HFFc6 (cell line): ENCODE measurements around the gene PQBP1. TPM values are rescaled to one million over a fixed set of nuclear protein-coding genes. Genes with fewer than 3 reads are reported as not detected.

Experiments used
- DNase-seq: peaks from one replicate; pipeline ENCODE4 v3.0.0-alpha.2; 2018
- H3K27ac Mint-ChIP-seq: 2 replicates; pipeline ENCODE4 v1.8.0; 2020; ENCODE audit warnings: mild to moderate bottlenecking, mixed read lengths
- H3K27me3 Mint-ChIP-seq: 2 replicates; pipeline ENCODE4 v1.8.0; 2021; ENCODE audit warnings: mild to moderate bottlenecking, moderate library complexity, mixed read lengths; ENCODE audit not compliant: insufficient read depth
- H3K36me3 Mint-ChIP-seq: 2 replicates; pipeline ENCODE4 v1.8.0; 2021; ENCODE audit warnings: low read depth, mixed read lengths
- H3K4me1 Mint-ChIP-seq: 2 replicates; pipeline ENCODE4 v1.8.0; 2020; ENCODE audit warnings: low read depth, mixed read lengths
- H3K4me3 Mint-ChIP-seq: 2 replicates; pipeline ENCODE4 v1.8.0; 2020; ENCODE audit warnings: mild to moderate bottlenecking, moderate library complexity, mixed read lengths
- H3K9me3 Mint-ChIP-seq: 2 replicates; pipeline ENCODE4 v1.8.0; 2020; ENCODE audit warnings: mild to moderate bottlenecking, mixed read lengths
- CTCF ChIP-seq: fragments of 200-600 bp; sonication (generic); IDR thresholded peaks from 2 replicates; pipeline ENCODE4 v1.5.0; 2021; ENCODE audit warnings: antibody characterized with exemption, mild to moderate bottlenecking
- total RNA-seq, 6 experiments: library from RNA; stranded (reverse); fragmentation: NEBNext Ultra II Directional; extraction: Animal tissue kit (Norgen Biotek cat#: 25700); gene quantifications; 2 replicates in 1 of 6; 3 replicates in 5 of 6; pipeline ENCODE4 v1.2.3, GENCODE V29; 2021

The PQBP1 gene
- total RNA-seq, 6 experiments from 2014 or later, result 66.3 to 82.1 (median 71.1) TPM

- Mint-ChIP-seq H3K4me1 (peaks cover 29% of the 10 kb centered on the region), H3K9me3 (no peaks in the 10 kb centered on the region), H3K27me3 (no peaks in the 10 kb centered on the region; the same call in 1 of the 2 replicates), H3K36me3 (no peaks in the 10 kb centered on the region), H3K4me3 (no peak overlapping the region; the same call in 1 of the 2 replicates), H3K27ac (peak overlapping the region; percentile 75; the same call in 1 of the 2 replicates)
- no peak for TF ChIP-seq CTCF
- DNase-seq, result no peak
Observed at GRCh38 chrX:48920718-48921104, 23.0 kb downstream of the PQBP1 start.

GRCh38 chrX:48923771-48924170 is 26.0 kb downstream of the PQBP1 start:
- H3K27ac Mint-ChIP-seq, result no peak overlapping the region
- H3K27me3 Mint-ChIP-seq, result no peaks in the 10 kb centered on the region
- H3K9me3 Mint-ChIP-seq, result no peaks in the 10 kb centered on the region
- TF ChIP-seq CTCF, result no peak
- H3K36me3 Mint-ChIP-seq, result no peaks in the 10 kb centered on the region
- DNase-seq, result no peak
- H3K4me3 Mint-ChIP-seq, result no peak overlapping the region
- H3K4me1 Mint-ChIP-seq, result peaks cover 16% of the 10 kb centered on the region

GRCh38 chrX:48924270-48924669 is 26.5 kb downstream of the PQBP1 start:
- H3K27ac Mint-ChIP-seq, result no peak overlapping the region
- DNase-seq, result no peak
- no peaks in the 10 kb centered on the region for H3K36me3 Mint-ChIP-seq
- H3K27me3 Mint-ChIP-seq, result no peaks in the 10 kb centered on the region
- no peak for TF ChIP-seq CTCF
- no peak overlapping the region for H3K4me3 Mint-ChIP-seq
- no peaks in the 10 kb centered on the region for H3K9me3 Mint-ChIP-seq
- peaks cover 15% of the 10 kb centered on the region for H3K4me1 Mint-ChIP-seq

- Mint-ChIP-seq H3K4me1 (no peaks in the 10 kb centered on the region), H3K27ac (no peak overlapping the region), H3K9me3 (no peaks in the 10 kb centered on the region), H3K27me3 (no peaks in the 10 kb centered on the region), H3K36me3 (peaks cover 3% of the 10 kb centered on the region; the same call in 1 of the 2 replicates), H3K4me3 (no peak overlapping the region)
- DNase-seq, result no peak
- TF ChIP-seq CTCF, result no peak
Observed at GRCh38 chrX:48927123-48927522, 29.4 kb downstream of the PQBP1 start.

- H3K4me3 Mint-ChIP-seq, result no peak overlapping the region
- no peak for DNase-seq
- peaks cover 3% of the 10 kb centered on the region; the same call in 1 of the 2 replicates for H3K36me3 Mint-ChIP-seq
- no peak overlapping the region for H3K27ac Mint-ChIP-seq
- H3K27me3 Mint-ChIP-seq, result no peaks in the 10 kb centered on the region
- H3K9me3 Mint-ChIP-seq, result no peaks in the 10 kb centered on the region
- TF ChIP-seq CTCF, result no peak
- H3K4me1 Mint-ChIP-seq, result no peaks in the 10 kb centered on the region
Observed at GRCh38 chrX:48927736-48928382, 30.1 kb downstream of the PQBP1 start.
